GM23338 (cell line): ENCODE measurements around the gene CLEC3B. TPM values are rescaled to one million over a fixed set of nuclear protein-coding genes. Genes with fewer than 3 reads are reported as not detected.

Experiments
- ATAC-seq: fragments of 200-7000 bp; cut with Tn5 transposase; 3 replicates; pipeline ENCODE4 v1.9.1; 2020
- DNase-seq: peaks from one replicate; pipeline ENCODE4 v3.0.0-alpha.2; 2015; ENCODE audit warnings: low spot score
- H2AFZ ChIP-seq: fragments of 200-600 bp; sonication (generic); 2 replicates; pipeline ENCODE4 v1.8.0; 2016; ENCODE audit warnings: antibody characterized with exemption, mild to moderate bottlenecking, moderate library complexity
- H3F3A ChIP-seq: fragments of 200-600 bp; sonication (generic); replicated peaks from 2 replicates; pipeline ENCODE4 v1.8.0; 2017; ENCODE audit warnings: antibody characterized with exemption, mixed run types, low read depth
- H3K27ac ChIP-seq: fragments of 200-600 bp; sonication (generic); 2 replicates; pipeline ENCODE4 v1.6.1; 2016; ENCODE audit warnings: low read depth
- H3K27me3 ChIP-seq: fragments of 200-600 bp; sonication (generic); 2 replicates; pipeline ENCODE4 v1.8.0; 2016; ENCODE audit warnings: mild to moderate bottlenecking, mixed run types, moderate library complexity; ENCODE audit not compliant: insufficient read depth
- H3K36me3 ChIP-seq: fragments of 200-600 bp; sonication (generic); 2 replicates; pipeline ENCODE4 v1.8.0; 2016; ENCODE audit warnings: mild to moderate bottlenecking; ENCODE audit not compliant: insufficient read depth
- H3K4me1 ChIP-seq: fragments of 200-600 bp; sonication (generic); 2 replicates; pipeline ENCODE4 v1.8.0; 2016; ENCODE audit warnings: mild to moderate bottlenecking, moderate library complexity; ENCODE audit not compliant: insufficient read depth
- H3K4me2 ChIP-seq: fragments of 200-600 bp; sonication (generic); 2 replicates; pipeline ENCODE4 v1.7.1; 2017; ENCODE audit warnings: mixed run types
- H3K4me3 ChIP-seq: fragments of 200-600 bp; sonication (generic); 2 replicates; pipeline ENCODE4 v1.6.1; 2016; ENCODE audit warnings: mixed run types
- H3K79me2 ChIP-seq: fragments of 200-600 bp; sonication (generic); replicated peaks from 2 replicates; pipeline ENCODE4 v1.8.0; 2017; ENCODE audit warnings: mild to moderate bottlenecking; ENCODE audit not compliant: insufficient read depth
- H3K9me2 ChIP-seq: fragments of 200-600 bp; sonication (generic); 2 replicates; pipeline ENCODE4 v1.8.0; 2017; ENCODE audit not compliant: insufficient read depth
- H4K20me1 ChIP-seq: fragments of 200-600 bp; sonication (generic); replicated peaks from 2 replicates; pipeline ENCODE4 v1.8.0; 2017; ENCODE audit warnings: mild to moderate bottlenecking; ENCODE audit not compliant: insufficient read depth
- H3K27ac Mint-ChIP-seq: 2 replicates; pipeline ENCODE4 v1.8.0; 2020; ENCODE audit warnings: inconsistent platforms, mild to moderate bottlenecking, moderate library complexity, mixed read lengths
- H3K27me3 Mint-ChIP-seq: 3 replicates; pipeline ENCODE4 v1.8.0; 2022; ENCODE audit warnings: low read depth, mild to moderate bottlenecking, moderate library complexity, mixed read lengths, inconsistent platforms; ENCODE audit not compliant: insufficient read depth, poor library complexity
- H3K36me3 Mint-ChIP-seq: 3 replicates; pipeline ENCODE4 v1.8.0; 2021; ENCODE audit warnings: low read depth, mild to moderate bottlenecking, inconsistent platforms, moderate library complexity, mixed read lengths
- H3K4me1 Mint-ChIP-seq: 3 replicates; pipeline ENCODE4 v1.8.0; 2020; ENCODE audit warnings: mild to moderate bottlenecking, inconsistent platforms, mixed read lengths
- H3K4me3 Mint-ChIP-seq: 3 replicates; pipeline ENCODE4 v1.8.0; 2021; ENCODE audit warnings: moderate library complexity, mild to moderate bottlenecking, inconsistent platforms, mixed read lengths
- H3K9me3 Mint-ChIP-seq: 3 replicates; pipeline ENCODE4 v1.8.0; 2020; ENCODE audit warnings: moderate library complexity, mild to moderate bottlenecking, inconsistent platforms, mixed read lengths
- EZH2 ChIP-seq: fragments of 200-600 bp; sonication (generic); IDR thresholded peaks from one replicate; pipeline ENCODE4 v1.8.0; 2017; ENCODE audit warnings: antibody characterized with exemption, mild to moderate bottlenecking, low read depth; ENCODE audit not compliant: unreplicated experiment
- EZH2phosphoT487 ChIP-seq: fragments of 200-600 bp; sonication (generic); IDR thresholded peaks from one replicate; pipeline ENCODE4 v1.8.1; 2018; ENCODE audit warnings: antibody characterized with exemption; ENCODE audit not compliant: unreplicated experiment
- JUNB ChIP-seq: IDR thresholded peaks from one replicate; pipeline ENCODE4 v1.6.1; 2016; ENCODE audit warnings: antibody characterized with exemption; ENCODE audit not compliant: unreplicated experiment
- POLR2AphosphoS5 ChIP-seq: IDR thresholded peaks from 2 replicates; pipeline ENCODE4 v1.6.1; 2016; ENCODE audit warnings: antibody characterized with exemption, low read depth
- STAT1 ChIP-seq: IDR thresholded peaks from one replicate; pipeline ENCODE4 v1.6.1; 2016; ENCODE audit warnings: antibody characterized with exemption; ENCODE audit not compliant: unreplicated experiment
- polyA plus RNA-seq: library from polyadenylated mRNA; unstranded; fragments of >200 nt; fragmentation: Nextera tagmentation; extraction: Ambion mirVana; gene quantifications from 2 replicates; pipeline ENCODE4 v1.2.1, GENCODE V29; 2016
- total RNA-seq: library from RNA; depleted of rRNA; stranded (reverse); fragments of >200 nt; shearing (Covaris generic); gene quantifications from 2 replicates; pipeline ENCODE4 v1.2.3, GENCODE V29; 2014
- TF ChIP-seq, protein P1 (sequence below): fragments of 250-450 bp; sonication (Bioruptor Pico); IDR thresholded peaks from 2 replicates; pipeline ENCODE4 v1.5.0; 2020; ENCODE audit warnings: mild to moderate bottlenecking, moderate library complexity
- TF ChIP-seq, protein P2 (sequence below): IDR thresholded peaks from one replicate; pipeline ENCODE4 v1.6.1; 2018; ENCODE audit warnings: antibody characterized with exemption; ENCODE audit not compliant: unreplicated experiment

Gene CLEC3B
- total and polyA plus RNA-seq, 2 experiments from 2014 or later: not detected

GRCh38 chr3:44981220-44981619 is 44.9 kb upstream of the CLEC3B start:
- ATAC-seq: no peak
- H3K9me2 ChIP-seq: no peaks in the 10 kb centered on the region
- no peaks in the 10 kb centered on the region for H3F3A ChIP-seq
- no peak overlapping the region for H3K4me3 ChIP-seq
- H3K36me3 ChIP-seq: no peaks in the 10 kb centered on the region; the same call in 1 of the 2 replicates
- peaks cover 17% of the 10 kb centered on the region for H3K4me1 Mint-ChIP-seq
- H3K9me3 Mint-ChIP-seq: peaks cover 13% of the 10 kb centered on the region
- H3K27ac Mint-ChIP-seq: no peak overlapping the region
- no peak overlapping the region for H3K4me2 ChIP-seq
- no peak overlapping the region for H2AFZ ChIP-seq
- peaks cover 62% of the 10 kb centered on the region for H4K20me1 ChIP-seq
- no peaks in the 10 kb centered on the region for H3K27me3 ChIP-seq
- no peak for DNase-seq
- no peak overlapping the region for H3K4me3 Mint-ChIP-seq
- peaks cover 9% of the 10 kb centered on the region for H3K4me1 ChIP-seq
- TF ChIP-seq, protein P1, sequence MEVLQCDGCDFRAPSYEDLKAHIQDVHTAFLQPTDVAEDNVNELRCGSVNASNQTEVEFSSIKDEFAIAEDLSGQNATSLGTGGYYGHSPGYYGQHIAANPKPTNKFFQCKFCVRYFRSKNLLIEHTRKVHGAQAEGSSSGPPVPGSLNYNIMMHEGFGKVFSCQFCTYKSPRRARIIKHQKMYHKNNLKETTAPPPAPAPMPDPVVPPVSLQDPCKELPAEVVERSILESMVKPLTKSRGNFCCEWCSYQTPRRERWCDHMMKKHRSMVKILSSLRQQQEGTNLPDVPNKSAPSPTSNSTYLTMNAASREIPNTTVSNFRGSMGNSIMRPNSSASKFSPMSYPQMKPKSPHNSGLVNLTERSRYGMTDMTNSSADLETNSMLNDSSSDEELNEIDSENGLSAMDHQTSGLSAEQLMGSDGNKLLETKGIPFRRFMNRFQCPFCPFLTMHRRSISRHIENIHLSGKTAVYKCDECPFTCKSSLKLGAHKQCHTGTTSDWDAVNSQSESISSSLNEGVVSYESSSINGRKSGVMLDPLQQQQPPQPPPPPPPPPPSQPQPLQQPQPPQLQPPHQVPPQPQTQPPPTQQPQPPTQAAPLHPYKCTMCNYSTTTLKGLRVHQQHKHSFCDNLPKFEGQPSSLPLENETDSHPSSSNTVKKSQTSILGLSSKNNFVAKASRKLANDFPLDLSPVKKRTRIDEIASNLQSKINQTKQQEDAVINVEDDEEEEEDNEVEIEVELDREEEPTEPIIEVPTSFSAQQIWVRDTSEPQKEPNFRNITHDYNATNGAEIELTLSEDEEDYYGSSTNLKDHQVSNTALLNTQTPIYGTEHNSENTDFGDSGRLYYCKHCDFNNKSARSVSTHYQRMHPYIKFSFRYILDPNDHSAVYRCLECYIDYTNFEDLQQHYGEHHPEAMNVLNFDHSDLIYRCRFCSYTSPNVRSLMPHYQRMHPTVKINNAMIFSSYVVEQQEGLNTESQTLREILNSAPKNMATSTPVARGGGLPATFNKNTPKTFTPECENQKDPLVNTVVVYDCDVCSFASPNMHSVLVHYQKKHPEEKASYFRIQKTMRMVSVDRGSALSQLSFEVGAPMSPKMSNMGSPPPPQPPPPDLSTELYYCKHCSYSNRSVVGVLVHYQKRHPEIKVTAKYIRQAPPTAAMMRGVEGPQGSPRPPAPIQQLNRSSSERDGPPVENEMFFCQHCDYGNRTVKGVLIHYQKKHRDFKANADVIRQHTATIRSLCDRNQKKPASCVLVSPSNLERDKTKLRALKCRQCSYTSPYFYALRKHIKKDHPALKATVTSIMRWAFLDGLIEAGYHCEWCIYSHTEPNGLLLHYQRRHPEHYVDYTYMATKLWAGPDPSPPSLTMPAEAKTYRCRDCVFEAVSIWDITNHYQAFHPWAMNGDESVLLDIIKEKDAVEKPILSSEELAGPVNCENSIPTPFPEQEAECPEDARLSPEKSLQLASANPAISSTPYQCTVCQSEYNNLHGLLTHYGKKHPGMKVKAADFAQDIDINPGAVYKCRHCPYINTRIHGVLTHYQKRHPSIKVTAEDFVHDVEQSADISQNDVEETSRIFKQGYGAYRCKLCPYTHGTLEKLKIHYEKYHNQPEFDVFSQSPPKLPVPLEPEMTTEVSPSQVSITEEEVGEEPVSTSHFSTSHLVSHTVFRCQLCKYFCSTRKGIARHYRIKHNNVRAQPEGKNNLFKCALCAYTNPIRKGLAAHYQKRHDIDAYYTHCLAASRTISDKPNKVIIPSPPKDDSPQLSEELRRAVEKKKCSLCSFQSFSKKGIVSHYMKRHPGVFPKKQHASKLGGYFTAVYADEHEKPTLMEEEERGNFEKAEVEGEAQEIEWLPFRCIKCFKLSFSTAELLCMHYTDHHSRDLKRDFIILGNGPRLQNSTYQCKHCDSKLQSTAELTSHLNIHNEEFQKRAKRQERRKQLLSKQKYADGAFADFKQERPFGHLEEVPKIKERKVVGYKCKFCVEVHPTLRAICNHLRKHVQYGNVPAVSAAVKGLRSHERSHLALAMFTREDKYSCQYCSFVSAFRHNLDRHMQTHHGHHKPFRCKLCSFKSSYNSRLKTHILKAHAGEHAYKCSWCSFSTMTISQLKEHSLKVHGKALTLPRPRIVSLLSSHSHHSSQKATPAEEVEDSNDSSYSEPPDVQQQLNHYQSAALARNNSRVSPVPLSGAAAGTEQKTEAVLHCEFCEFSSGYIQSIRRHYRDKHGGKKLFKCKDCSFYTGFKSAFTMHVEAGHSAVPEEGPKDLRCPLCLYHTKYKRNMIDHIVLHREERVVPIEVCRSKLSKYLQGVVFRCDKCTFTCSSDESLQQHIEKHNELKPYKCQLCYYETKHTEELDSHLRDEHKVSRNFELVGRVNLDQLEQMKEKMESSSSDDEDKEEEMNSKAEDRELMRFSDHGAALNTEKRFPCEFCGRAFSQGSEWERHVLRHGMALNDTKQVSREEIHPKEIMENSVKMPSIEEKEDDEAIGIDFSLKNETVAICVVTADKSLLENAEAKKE (CRISPR knock-in tag): no peak
- no peak for TF ChIP-seq EZH2phosphoT487
- TF ChIP-seq JUNB: no peak
- TF ChIP-seq, protein P2, sequence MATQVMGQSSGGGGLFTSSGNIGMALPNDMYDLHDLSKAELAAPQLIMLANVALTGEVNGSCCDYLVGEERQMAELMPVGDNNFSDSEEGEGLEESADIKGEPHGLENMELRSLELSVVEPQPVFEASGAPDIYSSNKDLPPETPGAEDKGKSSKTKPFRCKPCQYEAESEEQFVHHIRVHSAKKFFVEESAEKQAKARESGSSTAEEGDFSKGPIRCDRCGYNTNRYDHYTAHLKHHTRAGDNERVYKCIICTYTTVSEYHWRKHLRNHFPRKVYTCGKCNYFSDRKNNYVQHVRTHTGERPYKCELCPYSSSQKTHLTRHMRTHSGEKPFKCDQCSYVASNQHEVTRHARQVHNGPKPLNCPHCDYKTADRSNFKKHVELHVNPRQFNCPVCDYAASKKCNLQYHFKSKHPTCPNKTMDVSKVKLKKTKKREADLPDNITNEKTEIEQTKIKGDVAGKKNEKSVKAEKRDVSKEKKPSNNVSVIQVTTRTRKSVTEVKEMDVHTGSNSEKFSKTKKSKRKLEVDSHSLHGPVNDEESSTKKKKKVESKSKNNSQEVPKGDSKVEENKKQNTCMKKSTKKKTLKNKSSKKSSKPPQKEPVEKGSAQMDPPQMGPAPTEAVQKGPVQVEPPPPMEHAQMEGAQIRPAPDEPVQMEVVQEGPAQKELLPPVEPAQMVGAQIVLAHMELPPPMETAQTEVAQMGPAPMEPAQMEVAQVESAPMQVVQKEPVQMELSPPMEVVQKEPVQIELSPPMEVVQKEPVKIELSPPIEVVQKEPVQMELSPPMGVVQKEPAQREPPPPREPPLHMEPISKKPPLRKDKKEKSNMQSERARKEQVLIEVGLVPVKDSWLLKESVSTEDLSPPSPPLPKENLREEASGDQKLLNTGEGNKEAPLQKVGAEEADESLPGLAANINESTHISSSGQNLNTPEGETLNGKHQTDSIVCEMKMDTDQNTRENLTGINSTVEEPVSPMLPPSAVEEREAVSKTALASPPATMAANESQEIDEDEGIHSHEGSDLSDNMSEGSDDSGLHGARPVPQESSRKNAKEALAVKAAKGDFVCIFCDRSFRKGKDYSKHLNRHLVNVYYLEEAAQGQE: no peak
- no peak for TF ChIP-seq POLR2AphosphoS5
- TF ChIP-seq EZH2: no peak
- no peak for TF ChIP-seq STAT1
- no peak overlapping the region for H3K27ac ChIP-seq
- H3K36me3 Mint-ChIP-seq: peaks cover 30% of the 10 kb centered on the region
- peaks cover 97% of the 10 kb centered on the region for H3K79me2 ChIP-seq
- H3K27me3 Mint-ChIP-seq: peaks cover 8% of the 10 kb centered on the region
